HG03432 (cell line): Measurements from ENCODE around the gene TPPP2.
A peak's percentile ranks its signal among the peaks of the same experiment; 100 is the strongest.

Experiments
- ATAC-seq: cut with Tn5 transposase; IDR thresholded peaks from one replicate; pipeline ENCODE4 v1.9.1; 2021; ENCODE audit warnings: mild to moderate bottlenecking, moderate library complexity; ENCODE audit not compliant: unreplicated experiment

TPPP2 gene

DNA sequence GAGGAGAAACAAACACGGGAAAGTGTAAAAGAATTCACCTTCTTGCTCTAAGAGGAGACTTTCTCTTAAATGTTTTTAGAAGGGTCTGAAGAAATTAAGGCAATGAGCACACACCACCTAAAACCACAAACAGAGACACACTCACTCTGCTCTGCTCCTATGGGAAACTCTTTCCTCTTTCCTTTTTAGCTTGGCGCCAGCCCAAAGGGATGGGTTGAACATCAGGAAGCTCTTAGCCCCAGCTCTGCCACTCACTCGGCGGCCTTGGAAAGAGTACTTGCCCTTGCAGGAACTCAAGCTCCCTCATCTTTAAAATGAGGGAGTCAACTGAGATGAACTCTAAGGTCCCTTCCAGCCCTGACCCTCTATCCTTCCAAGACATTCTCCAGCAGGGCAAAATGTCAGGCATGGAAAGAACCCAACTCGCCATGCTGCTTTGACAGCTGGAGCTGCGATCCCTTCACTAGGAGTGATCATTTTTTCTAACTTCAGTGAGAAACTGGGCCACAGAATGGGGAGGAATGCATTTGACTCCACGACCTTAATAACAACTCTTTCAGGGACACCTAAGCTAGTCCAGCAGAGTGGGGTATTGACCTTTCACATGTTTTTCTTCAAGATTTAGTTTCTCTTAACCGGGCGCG lies 26.6 kb downstream of the TPPP2 start:
- ATAC-seq, result no peak

DNA sequence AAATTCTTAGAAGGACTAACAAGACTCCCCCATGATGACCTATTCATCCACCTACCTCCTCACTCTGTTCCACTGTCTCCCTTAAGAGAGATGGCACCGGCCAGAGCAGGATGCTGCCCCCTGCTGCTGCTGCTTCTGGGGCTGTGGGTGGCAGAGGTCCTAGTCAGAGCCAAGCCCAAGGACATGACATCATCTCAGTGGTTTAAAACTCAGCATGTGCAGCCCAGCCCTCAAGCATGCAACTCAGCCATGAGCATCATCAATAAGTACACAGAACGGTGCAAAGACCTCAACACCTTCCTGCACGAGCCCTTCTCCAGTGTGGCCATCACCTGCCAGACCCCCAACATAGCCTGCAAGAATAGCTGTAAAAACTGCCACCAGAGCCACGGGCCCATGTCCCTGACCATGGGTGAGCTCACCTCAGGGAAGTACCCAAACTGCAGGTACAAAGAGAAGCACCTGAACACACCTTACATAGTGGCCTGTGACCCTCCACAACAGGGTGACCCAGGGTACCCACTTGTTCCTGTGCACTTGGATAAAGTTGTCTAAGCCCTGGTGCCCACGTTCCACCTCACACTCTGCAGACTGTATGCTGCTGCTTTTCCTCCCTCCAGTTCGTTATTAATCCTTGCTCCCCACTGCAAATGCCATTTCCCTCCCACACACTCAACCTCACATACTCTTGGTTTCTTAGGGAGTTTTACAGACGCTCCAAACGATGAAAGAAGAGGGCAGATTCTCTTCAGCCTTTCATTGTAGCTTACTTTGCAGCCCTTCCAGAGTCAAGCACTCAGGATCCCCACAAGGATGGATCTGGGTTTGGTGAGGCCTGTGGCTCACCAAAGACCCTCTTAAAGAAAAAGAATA lies 28.0 kb downstream of the TPPP2 start, which contains the start of gene RNASE8:
RNASE8 (plus strand) TSS at position 20 of the 873 bp plus-strand sequence; CDS start at position 91, 71 bp downstream.
- ATAC-seq, result no peak

DNA sequence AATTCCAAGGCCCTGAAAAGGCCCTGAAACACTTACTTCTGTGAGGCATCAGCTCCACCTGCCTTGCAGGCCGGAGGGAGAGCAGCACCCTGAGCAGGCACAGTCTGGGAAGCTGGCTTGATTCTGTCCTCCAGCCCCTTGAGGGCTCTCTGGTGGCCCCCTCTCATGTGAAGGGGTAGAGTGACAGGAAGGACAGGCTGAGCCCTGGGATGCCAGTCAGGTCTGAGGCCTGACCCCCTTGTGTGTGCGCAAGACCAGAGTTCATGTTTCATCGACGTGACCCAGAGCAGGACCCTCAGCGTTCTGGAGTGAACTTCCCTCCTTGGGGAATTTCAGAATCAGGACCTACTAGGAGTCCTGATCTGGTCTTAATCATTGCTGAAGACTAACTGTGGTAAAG lies 28.9 kb downstream of the TPPP2 start:
- ATAC-seq, result no peak

DNA sequence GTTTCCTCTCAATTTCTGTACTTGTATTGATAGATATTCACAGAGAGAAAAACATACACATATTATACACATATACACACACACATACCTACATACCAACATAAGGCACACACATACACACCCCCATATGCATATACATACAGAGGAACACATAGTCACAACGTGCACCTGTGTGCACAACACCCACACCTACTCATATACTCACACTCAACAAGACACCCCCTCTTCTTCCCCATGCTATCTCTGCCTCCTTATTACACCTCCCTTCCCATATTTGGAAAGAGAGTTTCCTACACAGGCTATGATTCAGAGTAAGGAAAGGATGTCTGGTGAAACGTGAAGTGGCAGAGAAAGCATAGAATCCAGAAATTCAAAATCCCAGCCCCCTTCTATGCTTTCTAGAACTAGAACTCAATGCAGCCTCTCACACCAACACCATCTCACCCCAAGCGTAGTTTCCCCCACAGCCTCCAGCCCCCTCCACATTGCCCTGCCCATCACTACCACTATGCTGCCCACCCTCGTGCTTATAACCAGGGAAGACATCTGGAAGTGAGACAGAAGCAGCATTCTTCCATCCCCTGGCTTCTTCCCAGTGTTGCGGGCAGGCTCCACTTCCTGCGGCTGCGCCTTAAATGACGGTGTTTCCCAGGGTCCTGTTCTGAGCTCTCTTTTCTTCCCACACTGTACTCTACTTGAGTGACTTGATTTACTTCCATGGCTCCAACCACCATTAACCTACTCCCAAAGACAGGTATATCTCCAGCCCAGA lies 30.0 kb downstream of the TPPP2 start:
- no peak for ATAC-seq

DNA sequence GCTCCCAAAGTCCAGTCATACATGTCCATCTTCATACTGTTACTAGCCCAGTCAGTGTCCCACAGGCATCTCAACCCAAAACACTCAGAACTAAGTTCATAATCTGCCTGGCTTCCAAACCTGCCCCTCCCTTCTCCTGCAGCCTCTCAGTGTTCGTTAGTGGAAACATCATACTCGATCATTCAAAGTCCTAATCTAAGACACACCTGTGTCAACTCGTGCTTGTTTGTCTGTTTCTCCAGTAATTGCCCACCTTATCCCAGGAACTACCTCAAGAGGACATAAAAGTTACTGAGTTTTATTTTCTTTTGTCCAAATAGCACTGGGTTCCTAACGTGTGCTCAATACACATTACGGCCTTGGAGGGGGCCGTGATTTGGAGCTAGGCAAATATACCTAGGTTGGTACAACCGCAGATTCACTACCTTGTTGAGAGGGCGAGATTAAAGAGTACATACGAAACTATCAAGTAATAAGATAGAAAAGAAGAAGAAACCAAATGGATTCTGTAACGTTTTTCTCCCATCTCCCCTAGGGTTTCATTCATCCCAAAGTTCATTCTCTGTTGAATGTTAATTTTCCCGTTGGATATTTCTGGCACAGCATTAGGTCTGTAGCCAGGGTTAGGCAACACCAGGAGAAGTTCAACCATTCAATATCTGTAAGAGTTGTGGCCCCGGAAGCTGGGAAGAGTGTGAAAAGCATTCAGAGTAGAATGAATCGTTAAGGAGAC lies 30.8 kb downstream of the TPPP2 start:
- ATAC-seq, result no peak

DNA sequence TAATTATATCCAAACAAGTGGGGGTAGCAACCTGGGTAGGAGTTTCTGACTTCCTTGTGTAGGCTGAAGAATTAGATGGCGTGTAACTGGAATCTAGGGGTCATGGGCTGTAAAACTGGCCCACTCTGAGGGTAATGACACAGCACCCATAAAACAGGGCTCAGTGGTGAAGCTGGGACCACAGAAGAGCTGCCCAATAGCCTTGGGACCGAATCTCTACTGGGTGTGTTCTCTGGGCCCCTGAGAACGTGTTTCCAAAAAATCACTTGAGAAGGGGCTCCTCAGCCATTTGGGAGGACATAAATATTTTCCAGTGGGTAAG lies 31.3 kb downstream of the TPPP2 start:
- ATAC-seq, result no peak

DNA sequence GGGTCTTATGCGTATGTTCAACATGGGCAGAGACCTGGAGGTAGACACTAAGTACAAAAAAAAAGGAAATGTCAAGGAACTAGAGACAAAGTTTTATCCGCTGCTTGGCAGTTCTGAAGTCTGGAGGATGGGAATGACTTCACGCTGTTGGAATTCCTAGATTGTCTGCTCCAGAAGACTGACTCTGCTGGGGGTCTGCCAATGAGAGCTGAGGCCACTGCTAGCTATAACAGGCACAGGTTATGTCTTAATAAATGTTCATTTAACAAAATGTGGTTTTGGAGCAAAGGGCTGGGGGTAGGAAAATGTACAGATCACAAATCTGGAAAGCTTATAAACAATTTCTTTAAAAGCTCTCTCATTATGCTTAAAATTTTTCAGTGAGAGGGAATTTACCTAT lies 33.5 kb downstream of the TPPP2 start:
- no peak for ATAC-seq

DNA sequence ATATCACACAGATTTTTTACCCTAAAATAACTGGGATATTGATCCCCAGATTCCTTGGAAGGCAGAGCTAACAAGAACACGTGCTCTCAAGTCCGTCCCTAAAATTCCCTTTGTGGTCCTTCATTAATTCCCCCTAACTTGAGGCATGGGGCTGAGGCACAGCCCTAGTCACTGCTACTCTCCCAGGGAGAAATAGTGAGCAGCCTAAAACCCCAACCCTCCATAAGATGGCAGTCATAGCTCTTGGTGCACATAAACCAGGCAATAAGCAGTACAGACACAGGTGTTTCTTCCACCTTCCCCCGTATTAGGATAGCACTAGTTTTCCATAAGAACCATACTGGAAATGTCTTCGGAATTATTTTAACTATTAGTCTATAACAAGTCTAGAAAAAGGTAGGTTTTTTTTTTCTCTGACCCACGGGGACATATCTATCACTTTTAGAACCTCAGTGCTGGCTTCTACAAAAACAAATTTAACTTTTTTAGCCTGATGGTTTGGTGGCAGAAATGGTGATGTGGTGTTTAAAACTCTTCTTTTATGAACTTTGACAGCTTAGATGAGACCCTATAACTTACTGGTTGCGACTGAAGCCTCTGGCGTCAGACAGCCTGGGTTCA lies 37.0 kb downstream of the TPPP2 start:
- ATAC-seq, result no peak

DNA sequence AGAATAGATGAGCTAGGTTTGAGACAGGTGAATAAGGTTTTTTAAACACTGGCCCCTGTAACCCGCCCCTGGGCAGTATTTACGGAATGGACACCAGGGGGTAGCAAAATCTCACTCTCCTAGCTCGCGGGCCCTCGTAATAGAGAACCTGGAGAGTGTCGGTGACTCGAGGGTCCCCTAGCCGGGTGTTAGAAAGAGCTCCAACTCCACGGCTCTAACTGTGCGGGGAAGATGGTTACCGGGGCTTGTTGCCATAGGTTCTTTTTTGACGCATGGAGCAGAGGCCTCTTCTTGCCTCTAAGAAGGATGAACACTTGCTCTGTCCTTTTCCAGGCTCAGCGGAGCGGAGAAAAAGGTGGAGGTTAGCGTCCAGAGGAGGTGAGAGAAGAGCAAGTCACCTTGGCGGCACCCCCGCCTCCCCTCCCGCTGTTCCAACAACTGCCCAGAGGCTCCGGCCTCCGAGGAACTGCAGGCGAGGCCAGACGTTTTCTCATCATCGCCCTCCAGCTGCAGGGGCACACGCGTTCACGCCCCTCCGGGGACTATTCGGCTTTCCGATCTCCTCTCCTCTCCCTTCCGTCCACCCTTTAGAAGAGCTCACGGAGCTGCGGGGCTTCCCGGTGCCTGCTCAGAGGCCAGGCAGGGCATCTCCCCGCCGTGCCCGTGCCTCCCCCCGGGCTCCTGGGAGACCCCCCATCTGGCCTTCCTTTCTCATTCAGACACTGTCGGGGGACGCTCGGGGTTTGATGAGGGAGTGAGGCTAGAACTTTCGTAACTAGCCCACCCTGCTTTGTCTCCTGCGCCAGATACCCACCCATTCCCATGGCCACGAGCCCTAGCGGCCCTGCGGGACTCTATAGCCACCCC lies 38.7 kb downstream of the TPPP2 start:
- ATAC-seq, result no peak

DNA sequence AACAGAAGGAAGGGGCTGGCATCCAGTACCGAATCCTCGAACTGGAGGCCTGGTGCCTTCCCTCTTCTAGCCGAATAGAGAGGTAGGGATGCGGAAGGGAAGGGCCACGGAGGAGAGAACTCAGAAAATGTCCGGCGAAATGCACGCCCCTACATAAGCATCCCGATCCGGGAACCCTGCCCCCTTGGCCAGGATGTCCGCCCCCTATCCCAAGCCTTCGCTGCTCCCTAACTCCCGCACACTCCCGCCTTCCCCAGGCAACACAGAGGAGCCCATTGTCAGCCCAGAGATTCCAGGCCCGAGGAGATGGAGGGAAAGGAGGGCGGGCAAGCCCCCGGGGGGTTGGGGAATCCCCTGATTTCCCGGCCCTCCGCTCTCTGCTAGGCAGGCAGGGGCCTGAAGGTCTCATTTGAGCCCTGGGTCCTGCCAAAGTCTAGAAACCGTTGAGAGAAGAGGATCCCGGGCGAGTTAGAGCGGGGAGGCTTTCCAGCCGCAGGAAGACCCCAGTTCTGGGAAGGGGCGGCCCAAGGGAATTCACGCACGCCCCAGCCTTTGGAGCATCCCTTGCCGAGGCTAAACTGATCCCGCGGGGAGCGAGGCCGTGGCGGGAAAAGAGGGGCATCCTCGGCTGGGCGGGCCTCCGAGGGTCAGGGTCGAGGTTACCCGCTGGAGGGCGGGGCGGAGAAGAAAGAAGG lies 39.5 kb downstream of the TPPP2 start:
- ATAC-seq, result no peak

DNA sequence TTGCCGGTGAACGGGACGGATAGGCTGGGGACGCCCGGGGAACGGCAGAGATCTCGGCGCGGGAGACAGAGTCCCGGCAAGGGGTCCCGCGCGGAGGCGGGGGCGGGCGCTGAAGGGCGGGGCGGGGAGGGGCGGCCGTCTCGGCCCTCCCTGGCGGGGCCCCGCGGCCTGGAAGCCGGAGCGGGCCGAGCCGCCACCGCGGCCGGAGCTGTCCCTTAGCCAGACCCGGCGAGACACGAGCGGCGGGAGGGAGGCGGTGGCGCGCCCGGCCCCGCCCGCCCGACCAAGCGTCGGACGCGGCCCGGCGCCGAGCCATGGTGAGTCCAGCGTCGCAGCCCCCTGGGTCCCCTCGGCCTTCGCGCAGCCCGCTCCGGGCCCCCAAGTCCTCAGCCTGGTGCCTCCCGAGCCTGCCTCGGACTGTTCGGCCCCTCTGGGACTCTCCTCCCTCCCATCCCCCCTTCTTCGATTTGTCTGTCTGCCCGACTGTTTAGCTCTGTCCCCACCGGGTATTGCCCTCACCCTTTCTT lies 40.1 kb downstream of the TPPP2 start, which contains the start of gene ARHGEF40:
ARHGEF40 (plus strand) TSS at position 222 of the 527 bp plus-strand sequence; CDS start at position 315, 93 bp downstream.
- ATAC-seq, result no peak

DNA sequence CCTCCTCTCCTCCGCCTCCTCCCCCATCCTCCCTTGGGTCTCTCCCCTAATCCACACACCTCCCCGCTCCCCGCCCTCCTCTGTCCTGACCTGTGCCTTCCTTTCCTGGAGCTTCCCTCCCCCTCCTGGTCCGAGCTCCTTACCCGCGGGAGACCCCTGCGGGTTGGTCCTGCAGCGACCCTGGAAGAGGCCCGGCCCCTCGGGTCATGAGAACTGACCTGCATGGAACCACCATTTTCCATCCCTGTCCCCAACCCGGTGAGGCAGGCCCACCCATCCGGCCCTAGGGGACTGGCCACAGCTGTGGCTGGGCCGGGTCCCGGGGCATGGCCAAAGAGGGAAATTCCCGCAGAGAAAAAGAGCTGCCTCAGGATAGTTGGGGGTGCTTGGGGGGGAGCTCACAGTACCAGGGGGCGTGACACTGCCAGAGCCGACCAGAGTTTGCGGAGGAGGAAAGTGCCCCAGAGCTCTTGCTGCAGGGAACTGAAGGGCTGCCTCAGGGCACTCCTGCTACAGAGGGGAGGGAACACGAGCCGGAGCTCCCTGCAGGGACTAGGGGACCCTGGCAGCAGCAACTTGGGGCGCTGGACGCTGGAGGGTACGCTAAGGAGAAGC lies 40.7 kb downstream of the TPPP2 start:
- ATAC-seq, result peak; percentile 19

DNA sequence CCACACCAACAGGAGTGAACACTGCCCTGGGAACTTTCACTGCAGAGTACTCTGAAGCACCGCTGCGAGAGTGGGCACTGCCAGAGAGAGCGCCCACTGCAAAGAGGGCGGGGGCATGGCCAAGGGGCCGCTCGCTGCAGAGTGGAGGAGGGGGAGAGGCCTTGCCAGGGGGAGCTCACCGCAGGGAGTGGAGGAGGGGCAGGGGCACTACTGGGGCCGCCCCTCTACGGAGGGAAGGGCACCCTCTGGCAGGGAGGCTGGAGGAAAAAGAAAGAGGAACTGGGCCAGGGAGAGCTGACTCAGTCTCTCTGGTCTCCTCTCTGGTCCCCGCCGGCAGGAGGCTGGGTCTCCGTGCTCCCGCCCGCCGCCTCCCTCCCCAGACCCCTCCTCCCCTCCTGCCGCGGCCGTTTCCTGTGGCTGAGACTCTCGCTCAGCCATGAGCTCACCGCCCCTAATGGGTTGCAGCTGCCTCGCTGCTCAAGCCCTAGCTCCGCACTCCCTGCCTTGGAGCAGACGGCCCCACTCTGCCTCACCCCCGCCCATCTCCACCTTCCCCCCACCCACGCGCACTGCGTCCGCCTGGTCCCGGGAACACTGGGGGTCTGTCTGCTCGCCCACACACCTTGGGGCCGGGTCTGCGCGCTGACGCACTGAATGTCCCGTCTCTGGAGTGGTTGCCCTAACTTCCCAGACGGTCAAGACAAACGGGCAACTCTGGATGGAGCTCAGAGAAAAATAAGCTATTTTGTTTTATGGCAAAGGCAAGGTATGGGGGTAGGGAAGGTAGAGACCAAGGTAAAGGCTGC lies 41.4 kb downstream of the TPPP2 start:
- ATAC-seq, result peak; percentile 80

DNA sequence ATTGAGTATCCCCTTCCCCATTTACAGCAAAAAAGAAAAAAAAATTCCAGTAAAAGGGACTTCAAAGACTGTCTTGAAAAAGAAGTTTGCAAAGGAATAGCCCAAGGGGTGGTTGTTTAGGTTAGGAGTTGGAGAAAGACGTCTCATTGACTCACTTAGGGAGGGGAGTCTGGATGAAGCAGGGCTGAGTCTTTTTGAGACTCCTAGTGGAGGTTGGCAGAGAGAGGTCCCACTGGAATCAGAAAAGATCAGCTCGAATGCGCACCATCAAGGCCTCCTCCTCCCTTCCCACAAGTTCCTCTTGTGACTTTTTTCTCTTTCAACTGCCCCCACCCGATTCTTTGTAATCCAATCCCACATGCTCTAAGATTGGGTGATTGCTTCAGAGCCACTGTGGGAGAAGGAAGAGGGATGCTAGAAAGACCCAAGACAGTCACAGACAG lies 42.0 kb downstream of the TPPP2 start:
- ATAC-seq, result no peak

DNA sequence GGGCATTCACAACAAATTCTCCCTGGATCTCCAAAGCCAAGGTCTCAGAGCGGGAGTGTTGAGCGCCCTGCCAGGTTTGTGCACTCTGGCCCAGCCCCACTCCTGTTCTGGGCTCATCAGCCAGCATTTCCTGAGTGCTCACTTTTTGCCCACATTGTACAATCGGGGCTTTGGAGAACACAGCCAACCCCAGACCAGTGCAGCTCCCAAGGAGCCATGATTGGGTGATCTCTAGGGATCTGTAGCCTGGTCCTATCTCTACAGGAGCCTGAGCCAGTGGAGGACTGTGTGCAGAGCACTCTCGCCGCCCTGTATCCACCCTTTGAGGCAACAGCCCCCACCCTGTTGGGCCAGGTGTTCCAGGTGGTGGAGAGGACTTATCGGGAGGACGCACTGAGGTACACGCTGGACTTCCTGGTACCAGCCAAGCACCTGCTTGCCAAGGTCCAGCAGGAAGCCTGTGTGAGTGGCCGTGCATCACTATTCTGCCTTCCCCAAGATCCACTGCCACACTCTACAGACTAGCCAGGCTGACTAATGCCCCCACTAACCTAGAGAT lies 42.8 kb downstream of the TPPP2 start:
- ATAC-seq, result no peak

DNA sequence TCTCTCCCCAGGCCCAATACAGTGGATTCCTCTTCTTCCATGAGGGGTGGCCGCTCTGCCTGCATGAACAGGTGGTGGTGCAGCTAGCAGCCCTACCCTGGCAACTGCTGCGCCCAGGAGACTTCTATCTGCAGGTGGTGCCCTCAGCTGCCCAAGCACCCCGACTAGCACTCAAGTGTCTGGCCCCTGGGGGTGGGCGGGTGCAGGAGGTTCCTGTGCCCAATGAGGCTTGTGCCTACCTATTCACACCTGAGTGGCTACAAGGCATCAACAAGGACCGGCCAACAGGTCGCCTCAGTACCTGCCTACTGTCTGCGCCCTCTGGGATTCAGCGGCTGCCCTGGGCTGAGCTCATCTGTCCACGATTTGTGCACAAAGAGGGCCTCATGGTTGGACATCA lies 43.9 kb downstream of the TPPP2 start:
- no peak for ATAC-seq
